T-helper 2 cell treated with Interferon-gamma antibody and Interleukin-4, amounts not matched to agents 100 ng/mL and 5 ng/mL, for 36 hours (primary cell): ENCODE measurements around the gene FOXO4. TPM values are rescaled to one million over a fixed set of nuclear protein-coding genes. Genes with fewer than 3 reads are reported as not detected.
"Not testable (repeated sequence)": the region's sequence is repeated elsewhere in the genome, so short reads cannot be mapped to it uniquely, and the experiment has no call there.

Experiments
- intact Hi-C: fragments of 100-400 bp; cut with micrococcal nuclease; formaldehyde crosslinking; loops from one replicate; pipeline ENCODE4 v1.15.1; 2023
- total RNA-seq: library from RNA; stranded (reverse); gene quantifications from 2 replicates; pipeline ENCODE4 v1.2.3, GENCODE V29; 2022

The FOXO4 gene
- 8.4 and 10.3 TPM in 2 replicates for total RNA-seq

GRCh38 chrX:71095555-71095980 is at the start of gene FOXO4:
FOXO4 (plus strand) TSS chrX:71095851; CDS start chrX:71096529, 678 bp downstream.
- intact Hi-C loops, result loop anchor here (1.0 to 5.0 kb wide), 2 partner anchors 27 to 187 kb away; partner anchors contain the start of genes NONO and SNX12

GRCh38 chrX:71047891-71048290 is 47.8 kb upstream of the FOXO4 start:
- intact Hi-C loops, result not testable (repeated sequence)

GRCh38 chrX:71052721-71053120 is 42.9 kb upstream of the FOXO4 start:
- intact Hi-C loops, result no loop called here

- intact Hi-C loops, result no loop called here
These were observed 42.4 kb upstream of the FOXO4 start for GRCh38 chrX:71053217-71053621.

GRCh38 chrX:71056867-71057266 is 38.8 kb upstream of the FOXO4 start:
- intact Hi-C loops, result no loop called here

- intact Hi-C loops, result no loop called here
These were observed 37.7 kb upstream of the FOXO4 start for GRCh38 chrX:71057848-71058530.

GRCh38 chrX:71060127-71060526 is 35.5 kb upstream of the FOXO4 start:
- intact Hi-C loops, result loop anchor here (10.0 kb wide), 1 partner anchor 605 kb away; no protein-coding TSS in a partner anchor

- intact Hi-C loops, result loop anchor here (5.0 to 10.0 kb wide), 3 partner anchors 45 to 612 kb away; partner anchors contain the start of genes IL2RG and TAF1
These were observed 28.6 kb upstream of the FOXO4 start for GRCh38 chrX:71067089-71067488.

- intact Hi-C loops, result loop anchor here (1.0 to 10.0 kb wide), 5 partner anchors 28 to 613 kb away; partner anchors contain the start of genes FOXO4, IL2RG and TAF1
These were observed 28.0 kb upstream of the FOXO4 start for GRCh38 chrX:71067712-71068043.

- intact Hi-C loops, result loop anchor here (1.0 to 10.0 kb wide), 5 partner anchors 27 to 613 kb away; partner anchors contain the start of genes FOXO4, IL2RG and TAF1
These were observed 27.4 kb upstream of the FOXO4 start, which contains the start of gene SNX12 for GRCh38 chrX:71068044-71068918. SNX12 (minus strand) TSS chrX:71068334; CDS start chrX:71068306, 28 bp downstream.

GRCh38 chrX:71070531-71070930 is 25.1 kb upstream of the FOXO4 start:
- intact Hi-C loops, result no loop called here

GRCh38 chrX:71081330-71082123 is 14.1 kb upstream of the FOXO4 start:
- intact Hi-C loops, result no loop called here

GRCh38 chrX:71082124-71082647 is 13.5 kb upstream of the FOXO4 start:
- intact Hi-C loops, result no loop called here

GRCh38 chrX:71082822-71083221 is 12.8 kb upstream of the FOXO4 start:
- intact Hi-C loops, result no loop called here

GRCh38 chrX:71085900-71086299 is 9.8 kb upstream of the FOXO4 start:
- intact Hi-C loops, result no loop called here

GRCh38 chrX:71091263-71091662 is 4.4 kb upstream of the FOXO4 start:
- intact Hi-C loops, result no loop called here

- intact Hi-C loops, result loop anchor here (1.0 to 5.0 kb wide), 2 partner anchors 27 to 187 kb away; partner anchors contain the start of genes NONO and SNX12
These were observed 618 bp upstream of the FOXO4 start for GRCh38 chrX:71095033-71095432.

GRCh38 chrX:71095981-71096759 is 519 bp downstream of the FOXO4 start:
- intact Hi-C loops, result loop anchor here (1.0 to 5.0 kb wide), 3 partner anchors 15 to 186 kb away; partner anchors contain the start of genes IL2RG, NONO and SNX12

GRCh38 chrX:71096760-71097032 is 1.0 kb downstream of the FOXO4 start:
- intact Hi-C loops, result loop anchor here (1.0 to 5.0 kb wide), 2 partner anchors 15 to 186 kb away; partner anchors contain the start of genes IL2RG and NONO

- intact Hi-C loops, result loop anchor here (1.0 to 5.0 kb wide), 3 partner anchors 31 to 184 kb away; partner anchors contain the start of gene NONO
These were observed 2.7 kb downstream of the FOXO4 start for GRCh38 chrX:71098302-71098701.
